Measurements from ENCODE around the gene ZNF507. TPM values are rescaled to one million over a fixed set of nuclear protein-coding genes. Genes with fewer than 3 reads are reported as not detected.

ZNF507 gene
- total RNA-seq, 1 donor from 2014 or later, result 38.6 TPM

DNA sequence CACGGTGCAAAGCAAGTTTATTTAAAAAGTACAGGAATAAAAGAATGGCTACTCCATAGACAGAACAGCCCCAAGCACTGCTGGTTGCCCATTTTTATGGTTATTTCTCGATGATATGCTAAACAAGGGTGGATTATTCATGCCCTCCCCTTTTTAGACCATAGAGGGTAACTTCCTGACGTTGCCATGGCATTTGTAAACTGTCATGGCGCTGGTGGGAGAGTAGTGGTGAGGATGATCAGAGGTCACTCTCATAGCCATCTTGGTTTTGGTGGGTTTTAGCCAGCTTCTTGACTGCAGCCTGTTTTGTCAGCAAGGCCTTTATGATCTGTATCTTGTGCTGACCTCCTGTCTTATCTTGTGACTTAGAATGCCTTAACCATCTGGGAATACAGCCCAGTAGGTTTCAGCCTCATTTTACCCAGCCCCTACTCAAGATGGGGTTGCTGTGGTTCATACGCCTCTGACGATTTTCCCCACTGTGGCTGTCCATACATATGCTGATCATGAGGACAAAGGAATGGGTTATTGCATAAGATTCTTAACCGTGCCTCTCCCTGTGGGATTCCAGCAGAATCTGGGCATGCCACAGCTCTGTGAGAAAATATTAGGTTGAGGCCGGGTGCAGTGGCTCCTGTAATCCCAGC lies 36.9 kb upstream of the ZNF507 start:
- TF ChIP-seq, protein P1, sequence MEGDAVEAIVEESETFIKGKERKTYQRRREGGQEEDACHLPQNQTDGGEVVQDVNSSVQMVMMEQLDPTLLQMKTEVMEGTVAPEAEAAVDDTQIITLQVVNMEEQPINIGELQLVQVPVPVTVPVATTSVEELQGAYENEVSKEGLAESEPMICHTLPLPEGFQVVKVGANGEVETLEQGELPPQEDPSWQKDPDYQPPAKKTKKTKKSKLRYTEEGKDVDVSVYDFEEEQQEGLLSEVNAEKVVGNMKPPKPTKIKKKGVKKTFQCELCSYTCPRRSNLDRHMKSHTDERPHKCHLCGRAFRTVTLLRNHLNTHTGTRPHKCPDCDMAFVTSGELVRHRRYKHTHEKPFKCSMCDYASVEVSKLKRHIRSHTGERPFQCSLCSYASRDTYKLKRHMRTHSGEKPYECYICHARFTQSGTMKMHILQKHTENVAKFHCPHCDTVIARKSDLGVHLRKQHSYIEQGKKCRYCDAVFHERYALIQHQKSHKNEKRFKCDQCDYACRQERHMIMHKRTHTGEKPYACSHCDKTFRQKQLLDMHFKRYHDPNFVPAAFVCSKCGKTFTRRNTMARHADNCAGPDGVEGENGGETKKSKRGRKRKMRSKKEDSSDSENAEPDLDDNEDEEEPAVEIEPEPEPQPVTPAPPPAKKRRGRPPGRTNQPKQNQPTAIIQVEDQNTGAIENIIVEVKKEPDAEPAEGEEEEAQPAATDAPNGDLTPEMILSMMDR (IDR thresholded peaks at IDR 0.05), result no peak
- Mint-ChIP-seq H3K4me1 (no peaks in the 10 kb centered on the region), H3K36me3 (ENCODE audit: low read depth) (no peaks in the 10 kb centered on the region), H3K9me3 (peaks cover 3% of the 10 kb centered on the region), H3K4me3 (no peak overlapping the region), H3K27ac (no peak overlapping the region), H3K27me3 (peaks cover 28% of the 10 kb centered on the region)
- intact Hi-C loops (cut with micrococcal nuclease), result no loop called here
- no peak for DNase-seq
- ChIA-PET POLR2A (no interaction called here), CTCF (no interaction called here)
- ATAC-seq (ENCODE audit: low read depth), result no peak

DNA sequence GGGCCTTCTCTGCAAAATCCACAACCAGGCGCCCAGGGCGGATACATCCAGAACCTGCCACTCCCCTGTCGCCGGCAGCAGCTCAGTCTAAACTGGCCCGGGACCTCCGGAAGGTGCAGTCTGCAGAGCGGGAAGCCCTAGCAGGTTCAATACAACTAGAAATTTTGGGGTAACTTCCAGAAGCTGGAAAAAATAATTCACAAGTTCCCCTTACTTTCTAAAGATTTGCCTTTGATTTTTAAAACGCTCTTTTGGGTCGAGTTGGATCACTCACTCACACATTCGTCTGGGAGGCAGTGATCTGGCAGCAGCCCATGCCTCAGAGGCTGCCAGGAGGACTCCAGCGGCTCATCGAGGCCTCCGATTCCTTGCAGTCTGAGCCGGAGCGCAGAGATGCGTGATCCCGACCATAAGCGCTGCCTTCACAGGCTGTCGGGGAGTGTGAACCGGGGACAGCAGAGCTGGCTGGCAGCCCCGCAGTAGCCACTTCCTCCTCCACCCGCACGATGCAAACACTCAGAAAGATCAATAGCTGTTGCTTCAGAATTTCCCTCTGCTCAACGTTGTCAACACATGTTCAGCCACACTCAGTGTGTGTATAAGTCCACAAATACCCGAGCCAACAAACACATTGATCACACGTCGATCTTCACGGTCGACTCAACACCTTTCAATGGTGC lies 35.6 kb upstream of the ZNF507 start:
- DNase-seq, result no peak
- Mint-ChIP-seq H3K27me3 (peaks cover 26% of the 10 kb centered on the region), H3K4me3 (no peak overlapping the region), H3K4me1 (no peaks in the 10 kb centered on the region), H3K36me3 (ENCODE audit: low read depth) (no peaks in the 10 kb centered on the region), H3K27ac (no peak overlapping the region), H3K9me3 (no peaks in the 10 kb centered on the region)
- CTCF ChIA-PET, result no interaction called here
- ATAC-seq (ENCODE audit: low read depth), result no peak
- TF ChIP-seq, protein P1 (IDR thresholded peaks at IDR 0.05), result no peak
- POLR2A ChIA-PET, result no interaction called here
- intact Hi-C loops (cut with micrococcal nuclease), result no loop called here

DNA sequence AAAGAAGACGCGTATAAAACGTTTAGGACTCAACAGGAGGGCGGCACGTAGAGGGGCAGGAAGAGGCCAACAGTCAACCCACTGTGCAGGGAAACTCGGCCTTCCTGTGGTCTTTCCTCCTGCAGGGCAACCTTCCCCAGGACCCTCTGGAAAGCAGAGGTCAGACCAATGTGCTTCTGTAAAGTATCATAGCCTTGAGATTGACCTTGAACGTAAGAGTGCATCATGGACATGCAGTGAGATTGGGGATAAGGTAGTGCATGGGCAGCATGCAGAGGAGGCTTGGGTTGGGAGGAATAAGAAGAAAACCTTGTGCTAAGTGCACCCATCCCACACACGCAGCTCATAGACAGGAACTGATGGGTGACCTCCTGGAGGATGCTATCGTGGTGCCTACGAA lies 34.0 kb upstream of the ZNF507 start:
- no peak for ATAC-seq (ENCODE audit: low read depth)
- DNase-seq, result no peak
- TF ChIP-seq, protein P1 (IDR thresholded peaks at IDR 0.05), result no peak
- Mint-ChIP-seq H3K36me3 (ENCODE audit: low read depth) (no peaks in the 10 kb centered on the region), H3K27me3 (peaks cover 26% of the 10 kb centered on the region), H3K4me1 (no peaks in the 10 kb centered on the region), H3K27ac (no peak overlapping the region), H3K9me3 (no peaks in the 10 kb centered on the region), H3K4me3 (no peak overlapping the region)
- POLR2A ChIA-PET, result no interaction called here
- CTCF ChIA-PET, result interaction anchor here (1.2 kb wide), 1 partner anchor 8 kb away, joined by 3 read pairs; no protein-coding TSS in a partner anchor
- intact Hi-C loops (cut with micrococcal nuclease), result no loop called here

DNA sequence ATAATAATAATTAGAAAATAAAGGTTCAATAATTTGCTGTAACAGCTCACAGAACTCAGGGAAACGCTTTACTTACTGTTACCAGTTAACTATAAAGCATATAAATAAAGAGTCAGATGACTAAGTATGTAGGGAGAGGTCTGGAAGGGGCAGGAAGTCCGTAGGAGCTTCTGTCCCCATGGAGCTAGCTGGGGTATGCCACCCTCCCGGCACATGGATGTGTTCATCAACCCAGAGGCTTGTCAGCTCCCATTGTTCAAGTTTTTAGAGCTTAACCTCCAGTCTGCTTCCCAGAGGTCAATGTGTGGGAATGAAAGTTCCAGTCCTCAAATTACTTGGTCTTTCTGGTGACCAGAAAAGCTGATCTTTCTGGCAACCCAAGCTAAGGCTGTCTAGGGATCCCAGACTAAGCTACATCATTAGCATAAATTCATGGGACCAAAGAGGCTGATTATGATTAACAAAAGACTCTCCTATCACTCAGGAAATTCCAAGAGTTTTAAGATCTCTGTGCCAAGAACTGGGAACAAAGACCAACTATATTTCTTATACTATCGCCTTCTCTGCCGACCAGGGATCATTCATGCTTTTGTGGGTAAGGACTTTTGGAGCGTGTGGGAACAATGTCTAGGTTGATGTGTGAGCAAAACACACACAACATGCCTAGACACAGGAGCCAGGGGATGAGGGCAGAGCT lies 31.7 kb upstream of the ZNF507 start:
- Mint-ChIP-seq H3K9me3 (no peaks in the 10 kb centered on the region), H3K4me1 (no peaks in the 10 kb centered on the region), H3K4me3 (no peak overlapping the region), H3K27ac (no peak overlapping the region), H3K27me3 (peaks cover 11% of the 10 kb centered on the region), H3K36me3 (ENCODE audit: low read depth) (no peaks in the 10 kb centered on the region)
- intact Hi-C loops (cut with micrococcal nuclease), result no loop called here
- ATAC-seq (ENCODE audit: low read depth) (no peak), DNase-seq (no peak)
- TF ChIP-seq, protein P1 (IDR thresholded peaks at IDR 0.05), result no peak
- ChIA-PET POLR2A (no interaction called here), CTCF (no interaction called here)

DNA sequence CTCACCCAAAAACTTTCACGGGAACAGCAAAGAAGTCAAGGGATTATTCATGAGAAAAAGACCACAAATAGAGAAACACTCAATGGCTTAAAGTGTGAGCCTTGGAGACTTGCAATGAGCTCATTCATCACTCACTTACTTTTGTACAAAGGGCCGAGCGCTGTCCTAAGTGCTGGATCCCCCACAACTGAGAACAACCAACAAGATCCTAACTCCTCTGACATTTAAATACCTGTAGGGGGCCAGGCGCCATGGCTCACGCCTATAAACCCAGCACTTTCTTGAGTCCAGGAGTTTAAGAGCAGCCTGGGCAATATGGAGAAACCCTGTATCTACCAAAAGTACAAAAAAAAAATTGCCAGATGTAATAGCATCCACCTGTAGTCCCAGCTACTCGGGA lies 29.4 kb upstream of the ZNF507 start:
- Mint-ChIP-seq H3K27ac (no peak overlapping the region), H3K27me3 (peaks cover 5% of the 10 kb centered on the region), H3K4me3 (no peak overlapping the region), H3K9me3 (no peaks in the 10 kb centered on the region), H3K36me3 (ENCODE audit: low read depth) (no peaks in the 10 kb centered on the region), H3K4me1 (no peaks in the 10 kb centered on the region)
- POLR2A ChIA-PET, result no interaction called here
- DNase-seq, result no peak
- no peak for ATAC-seq (ENCODE audit: low read depth)
- TF ChIP-seq, protein P1 (IDR thresholded peaks at IDR 0.05), result no peak
- CTCF ChIA-PET, result no interaction called here
- intact Hi-C loops (cut with micrococcal nuclease), result no loop called here
